AG10803 (cell line): ENCODE data around the gene MAST3.
A peak's percentile ranks its signal among the peaks of the same experiment; 100 is the strongest.

Experiments
- DNase-seq: peaks from one replicate; pipeline ENCODE4 v3.0.0; 2010; ENCODE audit warnings: low read depth
- H3K4me3 ChIP-seq: 2 replicates; pipeline ENCODE4 v1.5.1; 2011; ENCODE audit warnings: mild to moderate bottlenecking, low read length, control low read depth
- CTCF ChIP-seq: conservative IDR thresholded peaks from 2 replicates; pipeline ENCODE4 v1.5.1; 2011; ENCODE audit warnings: mild to moderate bottlenecking, low read length, control low read depth, inconsistent platforms

MAST3 gene

GRCh38 chr19:18096258-18096657 is 1.3 kb upstream of the MAST3 start:
- TF ChIP-seq CTCF = no peak
- no peak for DNase-seq
- H3K4me3 ChIP-seq = no peak overlapping the region

- H3K4me3 ChIP-seq = peak overlapping the region; percentile 61
- TF ChIP-seq CTCF = no peak
- no peak for DNase-seq
Measured at GRCh38 chr19:18097993-18098890, 664 bp downstream of the MAST3 start.

- TF ChIP-seq CTCF = no peak
- no peak for DNase-seq
- no peak overlapping the region for H3K4me3 ChIP-seq
Measured at GRCh38 chr19:18098891-18099622, 1.5 kb downstream of the MAST3 start.

GRCh38 chr19:18099623-18099995 is 2.0 kb downstream of the MAST3 start:
- TF ChIP-seq CTCF = no peak
- no peak for DNase-seq
- H3K4me3 ChIP-seq = no peak overlapping the region

GRCh38 chr19:18100710-18101109 is 3.1 kb downstream of the MAST3 start:
- no peak overlapping the region for H3K4me3 ChIP-seq
- no peak for TF ChIP-seq CTCF
- no peak for DNase-seq

GRCh38 chr19:18101268-18101667 is 3.7 kb downstream of the MAST3 start:
- DNase-seq = no peak
- TF ChIP-seq CTCF = no peak
- H3K4me3 ChIP-seq = no peak overlapping the region

- TF ChIP-seq CTCF = no peak
Measured at GRCh38 chr19:18102916-18103542, 5.5 kb downstream of the MAST3 start.

More at GRCh38 chr19:18102916-18103542, 5.5 kb downstream of the MAST3 start:
- no peak for DNase-seq
- H3K4me3 ChIP-seq = no peak overlapping the region
